Measurements from ENCODE around the gene TMA7B. TPM values are rescaled to one million over a fixed set of nuclear protein-coding genes. Genes with fewer than 3 reads are reported as not detected.

The TMA7B gene
- total RNA-seq, 4 donors from 2014 or later = not detected

DNA sequence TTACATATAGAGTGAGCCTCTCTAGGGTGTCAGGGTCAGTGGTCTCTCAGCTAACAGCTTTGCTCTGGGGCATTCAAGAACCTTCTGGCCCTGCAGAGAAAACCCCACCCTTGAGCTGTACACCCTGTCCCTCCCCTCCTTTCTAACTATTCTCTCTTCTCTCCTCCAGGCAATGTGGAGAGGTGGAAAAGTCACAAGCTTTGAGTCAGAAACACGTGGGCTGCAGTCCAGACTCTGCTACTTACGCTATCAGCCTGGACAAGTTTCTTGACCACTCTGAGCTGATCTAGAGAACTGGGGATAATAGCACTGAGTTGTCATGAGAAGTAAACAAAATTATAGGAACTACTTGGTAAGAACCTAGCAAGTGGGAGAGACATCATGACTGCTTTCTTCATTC is 23.8 kb downstream of the TMA7B start:
- Histone ChIP-seq H3K4me3 (no peak overlapping the region), H3K27me3 (peaks cover 0 to 30% (median 0%) of the 10 kb centered on the region in 4 donors), H3K27ac (peak overlapping the region; percentile 36 to 90 (median 83)), H3K4me1 (peaks cover 11 to 28% (median 13%) of the 10 kb centered on the region in 3 donors), H3K9me3 (no peaks in the 10 kb centered on the region), H3K36me3 (no peaks in the 10 kb centered on the region)
- WGBS, 2 donors = 17 to 20% methylated on average over 2 of the region's 2 CpGs
- DNase-seq = no peak
- intact Hi-C loops (cut with DNase I) = no loop called here
- TF ChIP-seq, protein P1, sequence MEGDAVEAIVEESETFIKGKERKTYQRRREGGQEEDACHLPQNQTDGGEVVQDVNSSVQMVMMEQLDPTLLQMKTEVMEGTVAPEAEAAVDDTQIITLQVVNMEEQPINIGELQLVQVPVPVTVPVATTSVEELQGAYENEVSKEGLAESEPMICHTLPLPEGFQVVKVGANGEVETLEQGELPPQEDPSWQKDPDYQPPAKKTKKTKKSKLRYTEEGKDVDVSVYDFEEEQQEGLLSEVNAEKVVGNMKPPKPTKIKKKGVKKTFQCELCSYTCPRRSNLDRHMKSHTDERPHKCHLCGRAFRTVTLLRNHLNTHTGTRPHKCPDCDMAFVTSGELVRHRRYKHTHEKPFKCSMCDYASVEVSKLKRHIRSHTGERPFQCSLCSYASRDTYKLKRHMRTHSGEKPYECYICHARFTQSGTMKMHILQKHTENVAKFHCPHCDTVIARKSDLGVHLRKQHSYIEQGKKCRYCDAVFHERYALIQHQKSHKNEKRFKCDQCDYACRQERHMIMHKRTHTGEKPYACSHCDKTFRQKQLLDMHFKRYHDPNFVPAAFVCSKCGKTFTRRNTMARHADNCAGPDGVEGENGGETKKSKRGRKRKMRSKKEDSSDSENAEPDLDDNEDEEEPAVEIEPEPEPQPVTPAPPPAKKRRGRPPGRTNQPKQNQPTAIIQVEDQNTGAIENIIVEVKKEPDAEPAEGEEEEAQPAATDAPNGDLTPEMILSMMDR (IDR thresholded peaks at IDR 0.05) = no peak
- TF ChIP-seq POLR2A (IDR thresholded peaks at IDR 0.05) = no peak

DNA sequence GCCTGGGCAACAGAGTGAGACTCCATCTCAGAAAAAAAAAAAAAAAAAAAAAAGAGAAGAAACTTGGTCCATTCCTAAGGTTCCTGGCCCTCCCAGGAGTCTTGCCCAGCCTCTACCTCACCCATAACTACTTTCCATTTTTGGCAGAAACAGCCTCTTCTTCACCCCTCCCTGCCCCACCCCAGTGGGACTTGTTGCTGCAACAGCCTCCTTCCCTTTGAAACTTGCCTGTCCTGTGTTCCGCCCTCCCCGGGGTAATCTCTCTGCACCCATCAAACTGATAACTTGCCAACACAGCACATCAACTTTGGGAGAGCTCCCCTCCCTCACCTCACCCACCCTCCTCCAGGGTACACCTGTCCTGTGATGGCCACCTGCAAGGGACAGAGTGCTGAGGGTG is 24.5 kb downstream of the TMA7B start:
- peaks cover 11 to 28% (median 13%) of the 10 kb centered on the region in 3 donors for H3K4me1 ChIP-seq
- TF ChIP-seq, protein P1 (IDR thresholded peaks at IDR 0.05) = no peak
- no peak for TF ChIP-seq POLR2A (IDR thresholded peaks at IDR 0.05)
- no peaks in the 10 kb centered on the region for H3K9me3 ChIP-seq
- peaks cover 0 to 22% (median 0%) of the 10 kb centered on the region in 4 donors for H3K27me3 ChIP-seq
- intact Hi-C loops (cut with DNase I) = no loop called here
- H3K36me3 ChIP-seq = no peaks in the 10 kb centered on the region
- 41 to 56% methylated on average over 2 of the region's 2 CpGs for WGBS, 2 donors
- no peak overlapping the region for H3K4me3 ChIP-seq
- H3K27ac ChIP-seq = peak overlapping the region; percentile 74 to 90 (median 83)
- no peak for DNase-seq

DNA sequence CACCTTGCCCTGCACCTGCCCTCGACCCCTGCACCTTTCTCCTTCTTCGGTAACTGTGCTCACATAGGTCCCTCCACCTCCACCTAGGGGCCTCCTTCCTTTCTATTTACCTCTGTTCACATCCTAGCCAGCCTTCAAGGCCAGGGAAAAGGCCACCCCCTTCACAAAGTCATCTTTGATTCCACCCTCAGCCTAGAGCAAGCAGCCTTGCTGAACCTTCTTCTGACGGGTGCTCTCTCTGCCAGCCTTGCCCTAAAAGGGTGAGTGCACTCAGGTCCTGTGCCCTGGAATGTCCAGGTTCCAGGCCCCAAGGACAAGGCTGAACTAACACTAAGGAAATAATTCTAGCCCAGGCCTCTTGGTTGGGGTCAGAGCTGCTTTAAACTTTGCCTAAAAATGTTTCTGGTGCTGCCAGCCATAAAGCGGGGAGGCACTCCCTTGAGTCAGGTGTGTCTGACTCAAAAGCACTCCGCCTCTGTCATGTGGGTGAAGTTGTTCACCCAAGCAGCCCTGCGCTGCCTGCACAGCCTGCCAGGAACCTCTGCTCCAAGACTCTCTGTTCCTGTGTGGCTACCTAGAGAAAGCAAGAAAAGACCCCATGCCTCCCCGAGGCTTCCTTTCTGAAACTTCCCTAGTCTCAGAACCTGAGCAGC is 25.3 kb downstream of the TMA7B start:
- no peaks in the 10 kb centered on the region for H3K9me3 ChIP-seq
- intact Hi-C loops (cut with DNase I) = no loop called here
- peaks cover 0 to 15% (median 0%) of the 10 kb centered on the region in 4 donors for H3K27me3 ChIP-seq
- WGBS, 2 donors = 22 to 41% methylated on average over 4 to 5 of the region's 7 CpGs
- TF ChIP-seq, protein P1 (IDR thresholded peaks at IDR 0.05) = peak in 1 of 6 experiments; percentile 5
- peak in 1 of 4 donors; percentile 25 for TF ChIP-seq POLR2A (IDR thresholded peaks at IDR 0.05)
- H3K36me3 ChIP-seq = no peaks in the 10 kb centered on the region
- DNase-seq = no peak
- no peak overlapping the region for H3K4me3 ChIP-seq
- peaks cover 11 to 28% (median 13%) of the 10 kb centered on the region in 3 donors for H3K4me1 ChIP-seq
- H3K27ac ChIP-seq = peak overlapping the region; percentile 74 to 90 (median 83)

DNA sequence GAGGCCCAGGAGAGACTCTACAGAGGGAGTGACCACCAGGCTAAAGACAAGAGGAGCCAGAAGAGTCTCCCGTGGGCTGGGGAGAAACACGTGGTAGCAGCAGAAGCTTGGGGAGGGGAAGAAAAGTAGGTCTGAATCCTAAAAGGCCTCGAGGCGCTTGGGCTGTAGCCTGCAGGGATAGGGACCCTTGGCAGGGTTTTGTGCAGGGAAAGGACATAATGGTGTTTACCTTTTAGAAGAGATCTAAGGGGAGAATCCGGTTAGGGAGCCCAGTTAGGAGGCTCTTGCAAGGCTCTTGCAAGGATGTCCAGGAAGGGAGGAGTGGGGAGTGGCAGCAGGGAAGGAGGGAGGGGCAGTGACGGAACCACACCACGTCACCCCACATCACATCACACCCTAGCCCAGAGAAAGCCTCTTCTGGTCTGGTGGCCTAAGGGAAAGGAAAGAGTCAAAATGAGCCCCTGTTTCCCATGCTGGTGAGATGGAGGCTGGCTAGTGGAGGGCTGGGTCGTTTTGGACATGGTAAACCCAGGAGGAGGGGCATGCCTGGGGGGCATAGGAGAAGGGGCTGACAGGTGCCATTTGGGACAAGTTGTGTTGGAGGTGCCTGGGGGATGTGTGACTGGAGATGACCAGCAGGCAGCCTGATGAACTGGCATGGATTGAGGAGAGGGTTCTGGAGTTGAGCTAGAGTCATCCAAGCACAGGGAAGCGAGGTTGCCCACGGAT is 28.4 kb downstream of the TMA7B start:
- Histone ChIP-seq H3K36me3 (no peaks in the 10 kb centered on the region), H3K9me3 (no peaks in the 10 kb centered on the region), H3K27me3 (peaks cover 0 to 23% (median 0%) of the 10 kb centered on the region in 4 donors), H3K27ac (no peak overlapping the region), H3K4me1 (peaks cover 10 to 26% (median 11%) of the 10 kb centered on the region in 3 donors), H3K4me3 (no peak overlapping the region)
- no peak for TF ChIP-seq POLR2A (IDR thresholded peaks at IDR 0.05)
- TF ChIP-seq, protein P1 (IDR thresholded peaks at IDR 0.05) = no peak
- intact Hi-C loops (cut with DNase I) = no loop called here
- no peak for DNase-seq
- WGBS, 2 donors = 62 to 70% methylated on average over 10 of the region's 10 CpGs

DNA sequence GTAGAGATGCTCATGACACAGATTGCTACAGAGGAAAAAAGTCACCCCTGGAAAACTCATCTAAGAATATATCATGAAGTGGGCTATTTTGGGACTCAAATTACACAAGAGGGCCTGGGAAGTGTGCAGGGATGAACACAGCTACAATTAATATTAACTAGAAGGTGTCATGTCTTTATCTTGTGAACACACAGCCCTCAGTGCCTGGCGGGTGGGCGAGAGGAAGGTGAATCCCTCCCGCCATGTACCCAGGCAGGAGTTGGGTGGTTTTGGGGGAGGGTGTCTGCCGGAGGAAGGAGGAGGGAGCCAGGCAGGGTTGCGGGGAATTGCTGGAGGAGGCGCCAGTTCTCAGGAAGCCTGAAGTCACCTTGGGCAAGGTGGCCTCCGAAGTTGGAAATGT is 29.4 kb downstream of the TMA7B start:
- H3K4me1 ChIP-seq = peaks cover 13 to 26% (median 13%) of the 10 kb centered on the region in 3 donors
- DNase-seq = no peak
- H3K9me3 ChIP-seq = no peaks in the 10 kb centered on the region
- H3K36me3 ChIP-seq = no peaks in the 10 kb centered on the region
- intact Hi-C loops (cut with DNase I) = no loop called here
- H3K27ac ChIP-seq = no peak overlapping the region
- 87 to 91% methylated on average over 7 of the region's 7 CpGs for WGBS, 2 donors
- no peak overlapping the region for H3K4me3 ChIP-seq
- TF ChIP-seq, protein P1 (IDR thresholded peaks at IDR 0.05) = no peak
- no peak for TF ChIP-seq POLR2A (IDR thresholded peaks at IDR 0.05)
- H3K27me3 ChIP-seq = peaks cover 0 to 34% (median 0%) of the 10 kb centered on the region in 4 donors

Measured in esophagus squamous epithelium (tissue), 5 donors.